22Rv1 (cell line): Measurements from ENCODE around the gene ZNF275.

Experiments used
- H3K27ac ChIP-seq: fragments of 450-650 bp; 2 replicates; pipeline ENCODE4 v1.5.1; 2017
- ZFX ChIP-seq: fragments of 450-650 bp; IDR thresholded peaks from 2 replicates; pipeline ENCODE4 v1.6.1; 2017; ENCODE audit warnings: antibody characterized with exemption, borderline replicate concordance
- TF ChIP-seq, protein P1 (sequence below): fragments of 450-650 bp; IDR thresholded peaks from 2 replicates; pipeline ENCODE4 v1.5.1; 2017; ENCODE audit warnings: mild to moderate bottlenecking

ZNF275 gene

GRCh38 chrX:153349952-153350351 lies 16.0 kb downstream of the ZNF275 start:
- no peak for TF ChIP-seq ZFX
- TF ChIP-seq, protein P1, sequence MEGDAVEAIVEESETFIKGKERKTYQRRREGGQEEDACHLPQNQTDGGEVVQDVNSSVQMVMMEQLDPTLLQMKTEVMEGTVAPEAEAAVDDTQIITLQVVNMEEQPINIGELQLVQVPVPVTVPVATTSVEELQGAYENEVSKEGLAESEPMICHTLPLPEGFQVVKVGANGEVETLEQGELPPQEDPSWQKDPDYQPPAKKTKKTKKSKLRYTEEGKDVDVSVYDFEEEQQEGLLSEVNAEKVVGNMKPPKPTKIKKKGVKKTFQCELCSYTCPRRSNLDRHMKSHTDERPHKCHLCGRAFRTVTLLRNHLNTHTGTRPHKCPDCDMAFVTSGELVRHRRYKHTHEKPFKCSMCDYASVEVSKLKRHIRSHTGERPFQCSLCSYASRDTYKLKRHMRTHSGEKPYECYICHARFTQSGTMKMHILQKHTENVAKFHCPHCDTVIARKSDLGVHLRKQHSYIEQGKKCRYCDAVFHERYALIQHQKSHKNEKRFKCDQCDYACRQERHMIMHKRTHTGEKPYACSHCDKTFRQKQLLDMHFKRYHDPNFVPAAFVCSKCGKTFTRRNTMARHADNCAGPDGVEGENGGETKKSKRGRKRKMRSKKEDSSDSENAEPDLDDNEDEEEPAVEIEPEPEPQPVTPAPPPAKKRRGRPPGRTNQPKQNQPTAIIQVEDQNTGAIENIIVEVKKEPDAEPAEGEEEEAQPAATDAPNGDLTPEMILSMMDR = no peak
- H3K27ac ChIP-seq = no peak overlapping the region

- H3K27ac ChIP-seq = no peak overlapping the region
These were observed 18.0 kb downstream of the ZNF275 start for GRCh38 chrX:153351981-153352380.

DNA sequence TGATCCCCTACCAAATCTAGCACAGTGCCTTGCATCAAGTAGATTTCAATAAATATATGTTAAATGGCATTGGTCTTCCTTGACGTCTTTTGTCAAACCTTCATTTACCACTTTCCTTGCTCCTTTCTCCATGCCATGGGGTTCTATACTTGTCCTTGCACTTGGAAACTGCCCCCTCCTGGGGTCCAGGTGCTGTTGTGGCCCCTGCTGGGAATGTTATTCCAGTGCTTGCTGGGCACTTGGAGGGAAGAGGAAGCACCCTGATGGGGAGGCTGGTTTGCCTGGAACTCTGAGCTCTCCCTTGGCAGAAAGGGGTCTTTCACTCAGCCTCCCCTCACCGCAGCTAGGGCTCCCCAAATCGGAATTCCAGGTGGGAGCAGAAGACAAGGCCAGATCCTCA lies 18.9 kb downstream of the ZNF275 start:
- no peak overlapping the region for H3K27ac ChIP-seq
- TF ChIP-seq, protein P1 = no peak
- no peak for TF ChIP-seq ZFX

More at GRCh38 chrX:153351981-153352380, 18.0 kb downstream of the ZNF275 start:
- no peak for TF ChIP-seq ZFX
- TF ChIP-seq, protein P1 = no peak

GRCh38 chrX:153353416-153353815 lies 19.5 kb downstream of the ZNF275 start:
- TF ChIP-seq ZFX = no peak
- TF ChIP-seq, protein P1 = no peak
- H3K27ac ChIP-seq = no peak overlapping the region

DNA sequence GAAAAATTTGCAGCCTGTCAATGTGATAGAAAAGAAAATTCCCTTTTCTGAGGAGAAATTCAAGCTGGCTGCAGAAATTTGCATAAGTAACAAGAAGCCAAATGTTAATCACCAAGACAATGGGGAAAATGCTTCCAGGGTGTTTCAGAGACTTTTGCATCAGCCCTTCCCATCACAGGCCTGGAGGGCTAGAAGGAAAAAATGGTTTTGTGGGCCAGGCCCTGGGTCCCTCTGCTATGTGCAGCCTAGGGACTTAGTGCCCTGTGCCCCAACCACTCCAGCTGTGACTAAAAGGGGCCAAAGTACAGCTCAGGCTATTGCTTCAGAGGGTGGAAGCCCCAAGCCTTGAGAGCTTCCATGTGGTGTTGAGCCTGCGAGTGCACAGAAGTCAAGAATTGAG lies 23.9 kb downstream of the ZNF275 start:
- TF ChIP-seq, protein P1 = no peak
- no peak for TF ChIP-seq ZFX

DNA sequence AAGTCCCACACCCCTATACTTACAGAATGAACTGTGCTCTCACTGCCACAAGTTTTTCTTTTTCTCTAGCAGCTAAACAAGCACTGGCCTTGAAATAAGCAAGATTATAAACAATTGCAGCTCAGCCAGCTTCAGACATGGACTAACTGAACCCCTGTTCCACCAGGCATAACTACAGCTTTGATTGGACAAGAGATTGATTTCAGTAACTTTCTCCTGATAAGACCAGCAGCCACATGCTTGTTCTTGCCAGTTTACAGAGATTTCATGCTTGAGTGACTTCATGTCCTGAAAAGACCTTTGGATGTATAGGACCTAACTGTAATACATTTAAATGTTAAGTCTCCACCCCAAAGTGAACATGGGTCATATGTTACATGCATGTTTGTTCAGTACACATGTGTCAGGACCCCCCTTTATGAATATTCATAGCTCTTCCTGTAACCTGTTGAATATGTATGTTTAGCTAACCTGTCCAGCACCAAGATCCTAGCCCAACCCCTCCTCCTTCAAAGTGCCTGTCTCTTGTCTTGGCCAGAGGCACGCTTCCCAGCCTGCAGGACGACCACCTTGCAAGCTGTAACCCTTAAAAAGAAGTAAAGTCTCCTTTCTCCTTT lies 27.9 kb downstream of the ZNF275 start:
- TF ChIP-seq ZFX = no peak
- TF ChIP-seq, protein P1 = no peak

More for the DNA sequence above, 23.9 kb downstream of the ZNF275 start:
- H3K27ac ChIP-seq = no peak overlapping the region

DNA sequence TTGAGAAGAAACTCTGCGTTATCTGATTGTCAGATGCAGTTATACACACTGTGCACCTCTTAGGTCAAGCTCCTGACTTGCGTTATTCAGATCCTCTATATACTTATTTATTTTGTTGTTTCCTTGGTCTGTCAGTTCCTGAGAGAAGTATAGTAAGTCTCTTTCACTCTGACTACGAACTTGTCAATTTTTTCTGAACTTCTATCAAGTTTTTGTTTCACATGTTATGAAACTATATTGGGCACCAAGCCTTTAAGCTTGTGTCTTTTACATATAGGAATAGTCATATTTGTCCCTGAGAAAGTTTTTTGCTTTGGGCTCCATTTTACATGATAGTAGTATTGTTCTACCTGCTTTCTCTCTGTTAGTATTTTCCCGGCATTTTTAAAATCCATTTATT lies 31.7 kb downstream of the ZNF275 start:
- TF ChIP-seq ZFX = no peak
- TF ChIP-seq, protein P1 = no peak
- no peak overlapping the region for H3K27ac ChIP-seq

More for the DNA sequence above, 27.9 kb downstream of the ZNF275 start:
- no peak overlapping the region for H3K27ac ChIP-seq
